Measurements from ENCODE around the gene ACBD6. TPM values are rescaled to one million over a fixed set of nuclear protein-coding genes. Genes with fewer than 3 reads are reported as not detected.

The ACBD6 gene
- total and polyA plus RNA-seq, 10 of the 15 experiments (the other 5 are each of a cell fraction or from before 2014, with no cell fraction given): 15.0 to 67.3 (median 55.0) TPM

GRCh38 chr1:180247061-180247460 is 255.3 kb downstream of the ACBD6 start:
- no peaks in the 10 kb centered on the region for H3K9me3 ChIP-seq (replicated peaks; ENCODE audit: control insufficient read depth, insufficient read depth, low read length)
- H4K20me1 ChIP-seq (ENCODE audit: control insufficient read depth, insufficient read depth): no peaks in the 10 kb centered on the region
- no peaks in the 10 kb centered on the region for H3K79me2 ChIP-seq (ENCODE audit: control insufficient read depth, insufficient read depth, low read length)
- CTCF ChIA-PET: interaction anchor here (0.6 to 1.4 kb wide), 4 partner anchors 65 to 231 kb away, joined by 3 to 4 read pairs (median 4); no protein-coding TSS in a partner anchor
- ATAC-seq (0 out of 3 replicates have a peak, but pooled peaks have one; percentile 14), DNase-seq (ENCODE audit: low read depth, low spot score) (no peak), FAIRE-seq (no peak)
- H3K36me3 ChIP-seq (ENCODE audit: control insufficient read depth in 2 of 2, insufficient read depth in 2 of 2, low read length in 1 of 2): no peaks in the 10 kb centered on the region
- peak overlapping the region; percentile 33 for H2AFZ ChIP-seq (ENCODE audit: control insufficient read depth, low read depth, low read length)
- no peaks in the 10 kb centered on the region for H3K27me3 ChIP-seq (replicated peaks in 1 of 2; ENCODE audit: control insufficient read depth in 2 of 2, insufficient read depth in 2 of 2, low read length in 1 of 2)
- H3K4me3 ChIP-seq: no peak overlapping the region
- H3K4me1 ChIP-seq (ENCODE audit: control insufficient read depth, insufficient read depth, low read length): no peaks in the 10 kb centered on the region; the same call in 1 of the 2 replicates
- H3K9ac ChIP-seq (ENCODE audit: control insufficient read depth, insufficient read depth, low read length): no peak overlapping the region
- intact Hi-C loops (cut with micrococcal nuclease; ENCODE audit: unreplicated experiment): no loop called here
- H3K27ac ChIP-seq (ENCODE audit: control insufficient read depth, insufficient read depth): no peak overlapping the region
- RAD21 ChIA-PET (ENCODE audit: unreplicated experiment): no interaction called here
- no TSS peak for BruUV-seq (replicated peaks)
- TF ChIP-seq MYC (IDR thresholded peaks at IDR 0.05; ENCODE audit: insufficient read depth, insufficient read length, insufficient replicate concordance, low read length, severe bottlenecking): no peak
- no peak for TF ChIP-seq SMAD1 (IDR thresholded peaks at IDR 0.05; ENCODE audit: low read depth, partially characterized antibody)
- no peak for TF ChIP-seq PBX3 (IDR thresholded peaks at IDR 0.05; ENCODE audit: insufficient replicate concordance, low read depth, low read length)
- TF ChIP-seq DPF2 (IDR thresholded peaks at IDR 0.05): no peak
- TF ChIP-seq CEBPZ (IDR thresholded peaks at IDR 0.05; ENCODE audit: low read depth, low read length): no peak
- no peak for TF ChIP-seq BCL3 (IDR thresholded peaks at IDR 0.05; ENCODE audit: borderline replicate concordance, insufficient read depth, low read depth, low read length, poor library complexity, severe bottlenecking)
- TF ChIP-seq ZBTB11 (CRISPR knock-in tag; IDR thresholded peaks at IDR 0.05): no peak
- TF ChIP-seq ZBTB33 (IDR thresholded peaks at IDR 0.05): no peak
- TF ChIP-seq SIN3A (IDR thresholded peaks at IDR 0.05; ENCODE audit: low read depth, low read length): no peak
- no peak for TF ChIP-seq BACH1 (IDR thresholded peaks at IDR 0.05; ENCODE audit: borderline replicate concordance)
- TF ChIP-seq RB1 (IDR thresholded peaks at IDR 0.05; ENCODE audit: borderline replicate concordance): no peak
- SMC1A ChIA-PET (ENCODE audit: uncharacterized antibody, unreplicated experiment): no interaction called here
- in situ Hi-C loops (cut with MboI): loop anchor here (5.0 kb wide), 1 partner anchor 50 kb away; no protein-coding TSS in a partner anchor
- POLR2A ChIA-PET: no interaction called here
- 31% methylated on average over 3 of the region's 3 CpGs for WGBS (ENCODE audit: insufficient coverage, insufficient replicate concordance, low lambda C conversion rate, missing lambda C conversion rate)
- H3K4me2 ChIP-seq (ENCODE audit: control insufficient read depth, insufficient read depth): no peak overlapping the region

Measured in GM12878 (cell line).